Keratinocyte (primary cell): ENCODE results near the gene CCDC92B. TPM values are rescaled to one million over a fixed set of nuclear protein-coding genes. Genes with fewer than 3 reads are reported as not detected.

Source experiments
- DNase-seq: peaks from one replicate; pipeline ENCODE4 v3.0.0-alpha.2; 2011; ENCODE audit warnings: low read depth, missing footprints, low spot score
- FAIRE-seq: peaks from 2 replicates; lab custom pipeline; 2011; peaks lifted over from hg19 to GRCh38; lab: Jason Lieb, UNC
- H2AFZ ChIP-seq: 2 replicates; pipeline ENCODE4 v1.6.0; 2012; ENCODE audit warnings: low read length, control low read depth, inconsistent platforms; ENCODE audit not compliant: control insufficient read depth
- H3K27ac ChIP-seq: 2 replicates; pipeline ENCODE4 v1.5.1; 2011; ENCODE audit warnings: low read length; ENCODE audit not compliant: control insufficient read depth, insufficient read depth
- H3K27me3 ChIP-seq: 3 replicates; pipeline ENCODE4 v1.6.0; 2011; ENCODE audit warnings: low read length; ENCODE audit not compliant: control insufficient read depth, insufficient read depth; ENCODE audit errors: extremely low read depth
- H3K36me3 ChIP-seq, 2 experiments: 2 replicates in 1 of 2; 3 replicates in 1 of 2; pipeline ENCODE4 v1.5.1; 2011; ENCODE audit warnings: low read length in 2 of 2, mild to moderate bottlenecking in 1 of 2; ENCODE audit not compliant: control insufficient read depth in 2 of 2, insufficient read depth in 2 of 2; ENCODE audit errors: extremely low read depth in 1 of 2
- H3K4me1 ChIP-seq: 3 replicates; pipeline ENCODE4 v1.5.1; 2011; ENCODE audit warnings: low read length; ENCODE audit not compliant: control insufficient read depth, insufficient read depth; ENCODE audit errors: extremely low read depth
- H3K4me2 ChIP-seq: 3 replicates; pipeline ENCODE4 v1.6.0; 2011; ENCODE audit warnings: low read depth, low read length; ENCODE audit not compliant: control insufficient read depth, insufficient read depth; ENCODE audit errors: extremely low read depth
- H3K4me3 ChIP-seq, 3 experiments: fragments of 200-600 bp in 1 of 3; sonication (generic) in 1 of 3; 2 replicates in 2 of 3; 3 replicates in 1 of 3; pipeline ENCODE4 v1.5.1; 2011 to 2016; ENCODE audit warnings: low read length in 3 of 3, mild to moderate bottlenecking in 3 of 3, control low read depth in 2 of 3, inconsistent platforms in 1 of 3, low read depth in 1 of 3, mixed read lengths in 1 of 3, mixed run types in 1 of 3, moderate library complexity in 1 of 3; ENCODE audit not compliant: control insufficient read depth in 2 of 3, insufficient read depth in 2 of 3; ENCODE audit errors: extremely low read depth in 1 of 3
- H3K79me2 ChIP-seq: 2 replicates; pipeline ENCODE4 v1.6.0; 2012; ENCODE audit warnings: low read length; ENCODE audit not compliant: control insufficient read depth, insufficient read depth
- H3K9ac ChIP-seq: 3 replicates; pipeline ENCODE4 v1.6.0; 2011; ENCODE audit warnings: low read length; ENCODE audit not compliant: control insufficient read depth, insufficient read depth; ENCODE audit errors: extremely low read depth
- H3K9me1 ChIP-seq: 3 replicates; pipeline ENCODE4 v1.6.0; 2011; ENCODE audit warnings: low read length; ENCODE audit not compliant: control insufficient read depth, insufficient read depth; ENCODE audit errors: extremely low read depth
- H3K9me3 ChIP-seq: 2 replicates; pipeline ENCODE4 v1.5.1; 2012; ENCODE audit warnings: low read depth, low read length; ENCODE audit not compliant: control insufficient read depth
- H4K20me1 ChIP-seq: 3 replicates; pipeline ENCODE4 v1.6.0; 2011; ENCODE audit warnings: low read length; ENCODE audit not compliant: control insufficient read depth, insufficient read depth; ENCODE audit errors: extremely low read depth
- EZH2 ChIP-seq: IDR thresholded peaks from one replicate; pipeline ENCODE4 v1.6.1; 2012; ENCODE audit warnings: inconsistent platforms, mild to moderate bottlenecking, low read length, moderate library complexity
- dilution Hi-C: fragments of 300-500 bp; cut with MboI; formaldehyde crosslinking; loops from one replicate; pipeline ENCODE4 v1.7.0; 2020; ENCODE audit warnings: low sequenced_read_pairs; ENCODE audit not compliant: extremely low pct_ligation_motif_present
- polyA plus RNA-seq, 5 experiments: library from polyadenylated mRNA; depleted of rRNA in 3 of 5; stranded (reverse) in 3 of 5; stranded (forward) in 1 of 5; unstranded in 1 of 5; fragments of >200 nt; gene quantifications; 1 replicate in 1 of 5; 2 replicates in 3 of 5; 3 replicates in 1 of 5; pipeline versions ENCODE4 v1.2.1 to v1.2.3, GENCODE V29; 2011 to 2012; ENCODE audit warnings: missing spikeins in 2 of 5, low read depth in 1 of 5, low replicate concordance in 1 of 5
- TF ChIP-seq, protein P1 (sequence below), 3 experiments: IDR thresholded peaks in 1 of 3; conservative IDR thresholded peaks in 1 of 3; optimal IDR thresholded peaks in 1 of 3; 2 replicates in 2 of 3; 3 replicates in 1 of 3; pipeline versions ENCODE3 to v1.5.1; 2011; ENCODE audit warnings: low read length in 3 of 3, mild to moderate bottlenecking in 3 of 3, moderate library complexity in 2 of 3, control low read depth in 1 of 3, inconsistent platforms in 1 of 3; ENCODE audit not compliant: insufficient read depth in 2 of 3; ENCODE audit errors: extremely low read depth in 1 of 3

The CCDC92B gene
- polyA plus RNA-seq, 1 donor (not counting 4 experiments of a cell fraction or from before 2014, with no cell fraction given): not detected

DNA sequence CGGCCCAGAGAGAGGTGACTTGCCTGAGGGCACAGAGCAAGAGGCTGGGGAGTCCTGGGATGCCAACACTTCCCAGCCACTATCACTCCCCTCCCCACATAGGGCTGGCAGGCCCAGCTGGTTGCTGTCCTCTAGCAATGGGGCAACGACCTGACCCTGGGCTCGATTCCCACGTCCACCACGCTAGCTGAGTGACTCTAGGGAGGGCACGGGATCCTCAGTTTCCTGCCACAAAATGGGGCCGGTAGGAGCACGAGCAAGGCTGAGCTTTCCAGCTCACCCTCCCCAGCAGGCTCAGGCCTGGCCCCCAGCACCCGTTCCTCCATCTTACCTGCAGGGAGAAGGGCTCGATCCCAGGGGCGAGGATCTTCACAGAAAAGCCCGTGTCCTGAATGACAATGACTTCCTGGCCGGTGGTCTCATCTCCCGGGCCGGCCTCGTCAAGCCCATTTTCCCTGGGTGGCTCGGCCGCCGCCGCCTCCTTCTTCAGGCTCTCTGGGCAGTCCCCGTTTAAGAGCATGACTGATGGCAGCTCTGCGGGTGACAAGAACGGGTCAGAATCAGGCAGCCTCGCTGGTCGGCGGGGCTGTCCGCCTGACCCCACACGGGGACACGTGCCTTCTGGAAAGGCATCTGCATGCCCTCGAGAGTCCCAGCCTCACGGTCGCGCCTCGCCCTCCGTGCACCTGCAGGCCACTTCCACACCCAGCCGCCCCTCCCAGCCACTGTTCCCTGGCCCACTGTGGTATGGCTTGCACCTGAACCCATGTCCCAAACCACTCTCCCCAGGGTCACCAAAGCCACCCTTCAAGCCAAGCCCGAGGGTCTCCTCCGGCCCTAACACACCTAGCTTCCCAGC is 45.2 kb downstream of the CCDC92B start:
- no peak for DNase-seq
- Histone ChIP-seq H3K27me3 (no peaks in the 10 kb centered on the region), H3K9me1 (peaks cover 2% of the 10 kb centered on the region), H3K9me3 (no peaks in the 10 kb centered on the region), H3K4me3 (no peak overlapping the region), H4K20me1 (peaks cover 48% of the 10 kb centered on the region), H3K4me1 (peaks cover 22% of the 10 kb centered on the region), H3K36me3 (peaks cover 23 to 25% of the 10 kb centered on the region in 2 experiments), H3K4me2 (no peak overlapping the region), H2AFZ (no peak overlapping the region), H3K79me2 (peaks cover 61% of the 10 kb centered on the region), H3K9ac (no peak overlapping the region), H3K27ac (no peak overlapping the region)
- FAIRE-seq: no peak
- TF ChIP-seq EZH2: no peak
- TF ChIP-seq, protein P1, sequence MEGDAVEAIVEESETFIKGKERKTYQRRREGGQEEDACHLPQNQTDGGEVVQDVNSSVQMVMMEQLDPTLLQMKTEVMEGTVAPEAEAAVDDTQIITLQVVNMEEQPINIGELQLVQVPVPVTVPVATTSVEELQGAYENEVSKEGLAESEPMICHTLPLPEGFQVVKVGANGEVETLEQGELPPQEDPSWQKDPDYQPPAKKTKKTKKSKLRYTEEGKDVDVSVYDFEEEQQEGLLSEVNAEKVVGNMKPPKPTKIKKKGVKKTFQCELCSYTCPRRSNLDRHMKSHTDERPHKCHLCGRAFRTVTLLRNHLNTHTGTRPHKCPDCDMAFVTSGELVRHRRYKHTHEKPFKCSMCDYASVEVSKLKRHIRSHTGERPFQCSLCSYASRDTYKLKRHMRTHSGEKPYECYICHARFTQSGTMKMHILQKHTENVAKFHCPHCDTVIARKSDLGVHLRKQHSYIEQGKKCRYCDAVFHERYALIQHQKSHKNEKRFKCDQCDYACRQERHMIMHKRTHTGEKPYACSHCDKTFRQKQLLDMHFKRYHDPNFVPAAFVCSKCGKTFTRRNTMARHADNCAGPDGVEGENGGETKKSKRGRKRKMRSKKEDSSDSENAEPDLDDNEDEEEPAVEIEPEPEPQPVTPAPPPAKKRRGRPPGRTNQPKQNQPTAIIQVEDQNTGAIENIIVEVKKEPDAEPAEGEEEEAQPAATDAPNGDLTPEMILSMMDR (optimal IDR thresholded peaks at IDR 0.05 in 1 of 3, IDR thresholded peaks at IDR 0.05 in 1 of 3, conservative IDR thresholded peaks at IDR 0.05 in 1 of 3; ENCODE audit: extremely low read depth in 1 of 3, insufficient read depth in 2 of 3, low read length in 3 of 3): no peak
- dilution Hi-C loops: no loop called here

DNA sequence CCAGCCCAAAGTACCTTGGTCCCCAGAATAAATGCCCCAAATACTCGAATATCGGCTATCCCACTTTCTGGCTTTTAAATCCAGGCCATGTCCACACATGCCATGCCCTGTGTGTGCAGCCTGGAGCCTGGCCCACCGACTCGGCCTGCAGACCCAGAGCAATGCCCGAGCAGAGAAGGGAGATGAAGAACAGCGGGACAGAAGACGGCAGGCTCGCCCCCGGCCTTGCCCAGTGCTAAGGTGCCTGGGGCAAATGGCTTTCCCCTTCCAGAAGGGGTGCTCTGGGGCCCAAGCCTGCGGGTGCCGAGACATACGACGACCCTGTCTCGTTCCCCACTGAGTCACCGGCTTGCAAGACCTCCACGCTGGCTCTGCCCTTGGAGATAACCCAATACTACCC is 45.8 kb downstream of the CCDC92B start:
- Histone ChIP-seq H3K4me3 (no peak overlapping the region), H3K79me2 (peaks cover 55% of the 10 kb centered on the region), H4K20me1 (peaks cover 42% of the 10 kb centered on the region), H3K4me1 (peaks cover 16% of the 10 kb centered on the region), H3K9me1 (peaks cover 2% of the 10 kb centered on the region), H3K27ac (no peak overlapping the region), H3K36me3 (peaks cover 23 to 25% of the 10 kb centered on the region in 2 experiments), H3K9me3 (no peaks in the 10 kb centered on the region), H3K9ac (no peak overlapping the region), H3K27me3 (no peaks in the 10 kb centered on the region), H2AFZ (no peak overlapping the region), H3K4me2 (no peak overlapping the region)
- no peak for FAIRE-seq
- TF ChIP-seq EZH2: no peak
- TF ChIP-seq, protein P1 (optimal IDR thresholded peaks at IDR 0.05 in 1 of 3, IDR thresholded peaks at IDR 0.05 in 1 of 3, conservative IDR thresholded peaks at IDR 0.05 in 1 of 3; ENCODE audit: extremely low read depth in 1 of 3, insufficient read depth in 2 of 3, low read length in 3 of 3): no peak
- dilution Hi-C loops: no loop called here
- no peak for DNase-seq
